ENCODE measurements around the gene SLC4A7. TPM values are rescaled to one million over a fixed set of nuclear protein-coding genes. Genes with fewer than 3 reads are reported as not detected.
A peak's percentile ranks its signal among the peaks of the same experiment; 100 is the strongest.

SLC4A7 gene
- total RNA-seq, 1 experiment from 2014 or later = 90.8 TPM

GRCh38 chr3:27484015-27484844, at the start of gene SLC4A7 (continued):
- TF ChIP-seq, protein P1, sequence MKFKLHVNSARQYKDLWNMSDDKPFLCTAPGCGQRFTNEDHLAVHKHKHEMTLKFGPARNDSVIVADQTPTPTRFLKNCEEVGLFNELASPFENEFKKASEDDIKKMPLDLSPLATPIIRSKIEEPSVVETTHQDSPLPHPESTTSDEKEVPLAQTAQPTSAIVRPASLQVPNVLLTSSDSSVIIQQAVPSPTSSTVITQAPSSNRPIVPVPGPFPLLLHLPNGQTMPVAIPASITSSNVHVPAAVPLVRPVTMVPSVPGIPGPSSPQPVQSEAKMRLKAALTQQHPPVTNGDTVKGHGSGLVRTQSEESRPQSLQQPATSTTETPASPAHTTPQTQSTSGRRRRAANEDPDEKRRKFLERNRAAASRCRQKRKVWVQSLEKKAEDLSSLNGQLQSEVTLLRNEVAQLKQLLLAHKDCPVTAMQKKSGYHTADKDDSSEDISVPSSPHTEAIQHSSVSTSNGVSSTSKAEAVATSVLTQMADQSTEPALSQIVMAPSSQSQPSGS (CRISPR knock-in tag; IDR thresholded peaks at IDR 0.05; ENCODE audit: borderline replicate concordance, low read depth) = no peak
- TF ChIP-seq ZNF416 (CRISPR knock-in tag; IDR thresholded peaks at IDR 0.05) (0 out of 2 replicates have a peak, but pooled peaks have one; percentile 30), CREM (CRISPR knock-in tag; IDR thresholded peaks at IDR 0.05) (no peak; the same call in 1 of the 2 replicates), NFATC4 (CRISPR knock-in tag; IDR thresholded peaks at IDR 0.05) (no peak)

DNA sequence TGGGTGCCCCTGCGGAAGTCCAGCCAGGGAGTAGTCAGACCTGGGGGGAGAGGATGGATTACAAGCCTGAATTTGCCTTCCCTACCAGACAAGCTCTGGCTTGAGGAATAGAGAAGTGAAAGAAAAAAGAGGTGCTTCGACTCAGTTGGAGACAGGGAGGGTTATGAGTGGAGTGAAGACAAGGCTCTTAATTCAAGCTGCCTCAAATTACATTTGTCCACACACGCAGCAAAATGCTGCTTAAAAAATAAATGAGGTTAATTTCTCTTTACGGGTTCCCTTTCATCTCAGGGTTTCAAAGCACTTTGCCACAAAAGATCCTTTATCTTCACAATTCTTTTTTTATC, 49.0 kb upstream of the SLC4A7 start:
- CTCF ChIA-PET = interaction anchor here (0.6 to 2.1 kb wide), 6 partner anchors 13 to 179 kb away, joined by 3 to 7 read pairs (median 3); partner anchors contain the start of gene NEK10

GRCh38 chr3:27532426-27533260, 48.5 kb upstream of the SLC4A7 start:
- Mint-ChIP-seq H3K4me3 (peak overlapping the region; percentile 55), H3K4me1 (peaks cover 60% of the 10 kb centered on the region), H3K36me3 (no peaks in the 10 kb centered on the region), H3K27ac (peak overlapping the region; percentile 99), H3K27me3 (ENCODE audit: low read depth) (peaks cover 3% of the 10 kb centered on the region), H3K9me3 (no peaks in the 10 kb centered on the region)
- ChIA-PET CTCF (interaction anchor here (0.6 to 2.1 kb wide), 4 partner anchors 12 to 179 kb away, joined by 3 to 7 read pairs (median 4); no protein-coding TSS in a partner anchor), POLR2A (interaction anchor here (1.4 to 2.2 kb wide), 2 partner anchors 49 to 100 kb away, joined by 4 to 15 read pairs; partner anchors contain the start of gene SLC4A7)
- ATAC-seq = no peak
- DNase-seq (ENCODE audit: low spot score) = no peak
- TF ChIP-seq HMGXB4 (CRISPR knock-in tag; IDR thresholded peaks at IDR 0.05) (no peak), ETV6 (CRISPR knock-in tag; IDR thresholded peaks at IDR 0.05) (no peak), ZNF512 (CRISPR knock-in tag; IDR thresholded peaks at IDR 0.05; ENCODE audit: borderline replicate concordance) (no peak), MXD4 (CRISPR knock-in tag; IDR thresholded peaks at IDR 0.05; ENCODE audit: borderline replicate concordance) (no peak), TEAD4 (CRISPR knock-in tag; IDR thresholded peaks at IDR 0.05) (no peak), ELF4 (CRISPR knock-in tag; IDR thresholded peaks at IDR 0.05; ENCODE audit: low read depth) (no peak)
- TF ChIP-seq, protein P2, sequence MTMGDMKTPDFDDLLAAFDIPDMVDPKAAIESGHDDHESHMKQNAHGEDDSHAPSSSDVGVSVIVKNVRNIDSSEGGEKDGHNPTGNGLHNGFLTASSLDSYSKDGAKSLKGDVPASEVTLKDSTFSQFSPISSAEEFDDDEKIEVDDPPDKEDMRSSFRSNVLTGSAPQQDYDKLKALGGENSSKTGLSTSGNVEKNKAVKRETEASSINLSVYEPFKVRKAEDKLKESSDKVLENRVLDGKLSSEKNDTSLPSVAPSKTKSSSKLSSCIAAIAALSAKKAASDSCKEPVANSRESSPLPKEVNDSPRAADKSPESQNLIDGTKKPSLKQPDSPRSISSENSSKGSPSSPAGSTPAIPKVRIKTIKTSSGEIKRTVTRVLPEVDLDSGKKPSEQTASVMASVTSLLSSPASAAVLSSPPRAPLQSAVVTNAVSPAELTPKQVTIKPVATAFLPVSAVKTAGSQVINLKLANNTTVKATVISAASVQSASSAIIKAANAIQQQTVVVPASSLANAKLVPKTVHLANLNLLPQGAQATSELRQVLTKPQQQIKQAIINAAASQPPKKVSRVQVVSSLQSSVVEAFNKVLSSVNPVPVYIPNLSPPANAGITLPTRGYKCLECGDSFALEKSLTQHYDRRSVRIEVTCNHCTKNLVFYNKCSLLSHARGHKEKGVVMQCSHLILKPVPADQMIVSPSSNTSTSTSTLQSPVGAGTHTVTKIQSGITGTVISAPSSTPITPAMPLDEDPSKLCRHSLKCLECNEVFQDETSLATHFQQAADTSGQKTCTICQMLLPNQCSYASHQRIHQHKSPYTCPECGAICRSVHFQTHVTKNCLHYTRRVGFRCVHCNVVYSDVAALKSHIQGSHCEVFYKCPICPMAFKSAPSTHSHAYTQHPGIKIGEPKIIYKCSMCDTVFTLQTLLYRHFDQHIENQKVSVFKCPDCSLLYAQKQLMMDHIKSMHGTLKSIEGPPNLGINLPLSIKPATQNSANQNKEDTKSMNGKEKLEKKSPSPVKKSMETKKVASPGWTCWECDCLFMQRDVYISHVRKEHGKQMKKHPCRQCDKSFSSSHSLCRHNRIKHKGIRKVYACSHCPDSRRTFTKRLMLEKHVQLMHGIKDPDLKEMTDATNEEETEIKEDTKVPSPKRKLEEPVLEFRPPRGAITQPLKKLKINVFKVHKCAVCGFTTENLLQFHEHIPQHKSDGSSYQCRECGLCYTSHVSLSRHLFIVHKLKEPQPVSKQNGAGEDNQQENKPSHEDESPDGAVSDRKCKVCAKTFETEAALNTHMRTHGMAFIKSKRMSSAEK (CRISPR knock-in tag; IDR thresholded peaks at IDR 0.05; ENCODE audit: borderline replicate concordance) = no peak

More for the DNA sequence above, 49.0 kb upstream of the SLC4A7 start:
- ATAC-seq (peak; percentile 14), DNase-seq (ENCODE audit: low spot score) (no peak)
- TF ChIP-seq PREB (CRISPR knock-in tag; IDR thresholded peaks at IDR 0.05; ENCODE audit: borderline replicate concordance) (no peak), NFE2L1 (CRISPR knock-in tag; IDR thresholded peaks at IDR 0.05) (no peak), MXD4 (CRISPR knock-in tag; IDR thresholded peaks at IDR 0.05; ENCODE audit: borderline replicate concordance) (no peak), ZNF423 (CRISPR knock-in tag; IDR thresholded peaks at IDR 0.05) (peak; percentile 47; the same call in 1 of the 2 replicates), PRRX2 (CRISPR knock-in tag; IDR thresholded peaks at IDR 0.05) (no peak), RELA (CRISPR knock-in tag; IDR thresholded peaks at IDR 0.05; ENCODE audit: borderline replicate concordance) (no peak), ESRRA (CRISPR knock-in tag; IDR thresholded peaks at IDR 0.05; ENCODE audit: borderline replicate concordance) (no peak), ZNF219 (CRISPR knock-in tag; IDR thresholded peaks at IDR 0.05; ENCODE audit: borderline replicate concordance) (no peak)
- POLR2A ChIA-PET = interaction anchor here (0.5 to 2.2 kb wide), 4 partner anchors 49 to 103 kb away, joined by 4 to 15 read pairs (median 7); partner anchors contain the start of gene SLC4A7
- Mint-ChIP-seq H3K27ac (peak overlapping the region; percentile 99), H3K4me1 (peaks cover 65% of the 10 kb centered on the region), H3K36me3 (no peaks in the 10 kb centered on the region), H3K9me3 (no peaks in the 10 kb centered on the region), H3K4me3 (peak overlapping the region; percentile 55), H3K27me3 (ENCODE audit: low read depth) (peaks cover 3% of the 10 kb centered on the region)

Data from WTC11 (cell line).